Esophagus muscularis mucosa (tissue), 4 donors: Measurements from ENCODE around the gene CCDC63.

Experiments used
- CTCF ChIP-seq, 3 experiments: fragments of 200-600 bp in 2 of 3; fragments of 450-650 bp in 1 of 3; sonication (generic) in 2 of 3; IDR thresholded peaks; one replicate each; pipeline ENCODE4 v1.5.1; 2017 to 2019; ENCODE audit warnings: antibody characterized with exemption in 3 of 3, mild to moderate bottlenecking in 2 of 3, moderate library complexity in 1 of 3
- EP300 ChIP-seq: sonication (generic); formaldehyde crosslinking; IDR thresholded peaks from one replicate; pipeline ENCODE4 v1.6.1; 2017; ENCODE audit warnings: antibody characterized with exemption
- POLR2A ChIP-seq: fragments of 450-650 bp; IDR thresholded peaks from one replicate; pipeline ENCODE4 v1.6.1; 2017; ENCODE audit warnings: antibody characterized with exemption, moderate library complexity, mild to moderate bottlenecking, low read depth
- POLR2AphosphoS5 ChIP-seq, 2 donors: sonication (generic); formaldehyde crosslinking; IDR thresholded peaks; one replicate each; pipeline ENCODE4 v1.6.1; 2017; ENCODE audit warnings: antibody characterized with exemption in 2 of 2

DNA sequence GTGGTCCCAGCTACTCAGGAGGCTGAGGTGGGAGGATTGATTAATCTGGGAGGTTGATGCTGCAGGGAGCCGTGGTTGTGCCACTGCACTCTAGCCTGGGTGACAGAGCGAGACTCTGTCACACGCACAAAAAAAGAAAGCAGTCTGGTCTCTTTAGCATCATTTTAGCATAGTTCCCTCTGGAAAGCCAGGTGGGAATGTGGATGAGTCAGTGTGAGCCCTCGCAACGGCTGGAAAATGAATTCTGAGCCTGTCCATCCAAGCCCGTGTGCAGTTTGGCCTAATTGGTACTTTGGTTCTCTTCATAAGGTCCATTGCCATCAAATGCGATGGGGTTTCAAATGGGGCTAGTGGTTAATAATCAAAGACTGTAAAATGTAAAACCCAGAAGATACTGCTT lies 71.2 kb downstream of the CCDC63 start:
- TF ChIP-seq POLR2A (no peak), CTCF (IDR thresholded peaks at IDR 0.05) (no peak), POLR2AphosphoS5 (IDR thresholded peaks at IDR 0.05) (no peak), EP300 (no peak)
